Testis (tissue), 3 donors: Measurements from ENCODE around the gene RGS9. TPM values are rescaled to one million over a fixed set of nuclear protein-coding genes. Genes with fewer than 3 reads are reported as not detected.
"Not testable (repeated sequence)": the region's sequence is repeated elsewhere in the genome, so short reads cannot be mapped to it uniquely, and the experiment has no call there.

Experiments
- DNase-seq: peaks from one replicate; pipeline ENCODE4 v3.0.0-alpha.2; 2019
- H3K27ac ChIP-seq, 2 donors: fragments of 200-600 bp; sonication (generic); one replicate each; pipeline ENCODE4 v1.5.1; 2019
- H3K27me3 ChIP-seq: fragments of 200-600 bp; sonication (generic); one replicate; pipeline ENCODE4 v1.5.1; 2019
- H3K36me3 ChIP-seq: fragments of 200-600 bp; sonication (generic); one replicate; pipeline ENCODE4 v1.5.1; 2017; ENCODE audit warnings: low read depth; ENCODE audit errors: missing control alignments
- H3K4me1 ChIP-seq: fragments of 200-600 bp; sonication (generic); one replicate; pipeline ENCODE4 v1.5.1; 2019
- H3K4me3 ChIP-seq, 2 donors: fragments of 200-600 bp; sonication (generic); one replicate each; pipeline ENCODE4 v1.5.1; 2017 to 2019
- H3K9me3 ChIP-seq: fragments of 200-600 bp; sonication (generic); one replicate; pipeline ENCODE4 v1.5.1; 2017
- POLR2A ChIP-seq: fragments of 450-650 bp; IDR thresholded peaks from one replicate; pipeline ENCODE4 v1.6.1; 2017; ENCODE audit warnings: antibody characterized with exemption, mild to moderate bottlenecking, moderate library complexity
- WGBS, 2 donors: methylation state at CpG; one replicate each; pipeline ENCODE4 v1.1.5; 2018; 5-methylcytosine and 5-hydroxymethylcytosine counted together
- intact Hi-C: fragments of 100-400 bp; cut with DNase I; formaldehyde crosslinking; loops from one replicate; pipeline ENCODE4 v1.15.1; 2023; ENCODE audit warnings: low total_unique reads
- polyA plus RNA-seq: library from polyadenylated mRNA; stranded (reverse); fragments of 350-450 nt; fragmentation: Illumina TruSeq; extraction: RNeasy Lipid Tissue Mini Kit (QIAGEN cat#74804); gene quantifications from one replicate; pipeline ENCODE4 v1.2.3, GENCODE V29; 2014; ENCODE audit warnings: low read depth, low replicate concordance; ENCODE audit not compliant: insufficient read depth
- total RNA-seq, 2 donors: library from RNA; depleted of rRNA; stranded (reverse); fragments of >200 nt; gene quantifications; one replicate each; pipeline ENCODE4 v1.2.3, GENCODE V29; 2016
- TF ChIP-seq, protein P1 (sequence below), 3 experiments: fragments of 450-650 bp in 2 of 3; fragments of 200-600 bp in 1 of 3; sonication (generic) in 1 of 3; IDR thresholded peaks; one replicate each; pipeline ENCODE4 v1.5.1; 2016 to 2019; ENCODE audit warnings: antibody characterized with exemption in 3 of 3, mild to moderate bottlenecking in 2 of 3, moderate library complexity in 1 of 3

The RGS9 gene
- total and polyA plus RNA-seq, 3 donors from 2014 or later, result 4.6 to 7.9 (median 5.7) TPM

DNA sequence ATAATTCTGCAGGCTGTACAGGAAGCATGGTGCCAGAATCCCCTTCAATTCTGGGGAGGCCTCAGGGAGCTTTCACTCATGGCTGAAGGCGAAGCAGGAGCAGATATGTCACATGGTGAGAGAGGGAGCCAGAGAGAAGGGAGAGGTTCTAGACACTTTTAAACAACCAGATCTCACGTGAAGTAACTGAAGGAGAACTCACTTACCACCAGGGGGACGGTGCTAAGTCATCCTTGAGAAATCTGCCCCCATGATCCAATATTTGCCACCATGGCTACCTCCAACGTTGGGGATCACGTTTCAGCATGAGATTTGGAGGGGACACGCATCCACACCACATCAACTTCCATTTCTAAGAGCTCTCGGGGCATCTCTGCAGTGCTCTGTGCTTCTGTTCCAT, 43.2 kb upstream of the RGS9 start:
- Histone ChIP-seq H3K4me1 (no peaks in the 10 kb centered on the region), H3K27ac (no peak overlapping the region), H3K27me3 (no peaks in the 10 kb centered on the region), H3K36me3 (no peaks in the 10 kb centered on the region), H3K9me3 (no peaks in the 10 kb centered on the region), H3K4me3 (no peak overlapping the region)
- DNase-seq, result no peak
- intact Hi-C loops, result no loop called here
- 80 to 91% methylated on average over 7 of the region's 7 CpGs for WGBS, 2 donors
- TF ChIP-seq POLR2A, result no peak
- TF ChIP-seq, protein P1, sequence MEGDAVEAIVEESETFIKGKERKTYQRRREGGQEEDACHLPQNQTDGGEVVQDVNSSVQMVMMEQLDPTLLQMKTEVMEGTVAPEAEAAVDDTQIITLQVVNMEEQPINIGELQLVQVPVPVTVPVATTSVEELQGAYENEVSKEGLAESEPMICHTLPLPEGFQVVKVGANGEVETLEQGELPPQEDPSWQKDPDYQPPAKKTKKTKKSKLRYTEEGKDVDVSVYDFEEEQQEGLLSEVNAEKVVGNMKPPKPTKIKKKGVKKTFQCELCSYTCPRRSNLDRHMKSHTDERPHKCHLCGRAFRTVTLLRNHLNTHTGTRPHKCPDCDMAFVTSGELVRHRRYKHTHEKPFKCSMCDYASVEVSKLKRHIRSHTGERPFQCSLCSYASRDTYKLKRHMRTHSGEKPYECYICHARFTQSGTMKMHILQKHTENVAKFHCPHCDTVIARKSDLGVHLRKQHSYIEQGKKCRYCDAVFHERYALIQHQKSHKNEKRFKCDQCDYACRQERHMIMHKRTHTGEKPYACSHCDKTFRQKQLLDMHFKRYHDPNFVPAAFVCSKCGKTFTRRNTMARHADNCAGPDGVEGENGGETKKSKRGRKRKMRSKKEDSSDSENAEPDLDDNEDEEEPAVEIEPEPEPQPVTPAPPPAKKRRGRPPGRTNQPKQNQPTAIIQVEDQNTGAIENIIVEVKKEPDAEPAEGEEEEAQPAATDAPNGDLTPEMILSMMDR (IDR thresholded peaks at IDR 0.05), result no peak

DNA sequence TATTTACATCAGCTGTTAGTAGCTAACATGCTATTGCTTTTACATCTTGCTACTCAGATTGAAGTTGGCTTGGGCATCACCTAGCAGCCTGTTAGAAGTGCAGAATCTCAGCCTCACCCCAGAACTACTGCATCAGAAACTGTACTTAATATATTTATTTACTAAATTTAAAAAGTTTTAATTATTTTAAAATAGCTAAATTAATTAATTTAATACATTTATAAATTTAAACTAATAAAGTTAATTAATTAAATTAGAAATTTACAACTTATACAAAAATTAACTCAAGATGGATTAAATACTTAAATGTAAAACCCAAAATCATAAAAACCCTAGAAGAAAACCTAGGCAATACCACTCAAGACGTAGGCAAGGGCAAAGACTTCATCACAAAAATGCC, 41.7 kb upstream of the RGS9 start:
- no peak overlapping the region for H3K27ac ChIP-seq
- intact Hi-C loops, result no loop called here
- H3K27me3 ChIP-seq, result no peaks in the 10 kb centered on the region
- H3K4me3 ChIP-seq, result no peak overlapping the region
- no peaks in the 10 kb centered on the region for H3K36me3 ChIP-seq
- peaks cover 4% of the 10 kb centered on the region for H3K4me1 ChIP-seq
- H3K9me3 ChIP-seq, result no peaks in the 10 kb centered on the region
- no peak for DNase-seq
- no peak for TF ChIP-seq POLR2A
- TF ChIP-seq, protein P1 (IDR thresholded peaks at IDR 0.05), result no peak
- WGBS, 2 donors, result 89 to 94% methylated on average over 1 of the region's 1 CpG

DNA sequence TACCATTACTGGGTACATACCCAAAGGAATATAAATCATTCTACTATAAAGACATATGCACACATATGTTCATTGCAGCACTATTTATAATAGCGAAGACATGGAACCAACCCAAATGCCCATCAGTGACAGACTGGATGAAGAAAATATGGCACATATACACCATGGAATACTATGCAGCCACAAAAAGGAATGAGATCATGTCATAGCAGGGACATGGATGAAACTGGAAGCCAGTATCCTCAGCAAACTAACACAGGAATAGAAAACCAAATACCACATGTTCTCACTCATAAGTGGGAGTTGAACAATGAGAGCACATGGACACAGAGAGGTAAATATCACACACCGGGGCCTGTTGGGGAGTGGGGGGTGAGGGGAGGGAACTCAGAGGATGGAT, 40.8 kb upstream of the RGS9 start:
- H3K9me3 ChIP-seq, H3K4me1 ChIP-seq, H3K4me3 ChIP-seq, DNase-seq, H3K27me3 ChIP-seq, intact Hi-C loops, H3K27ac ChIP-seq, H3K36me3 ChIP-seq: not testable (repeated sequence)
- WGBS, 2 donors, result 89 to 98% methylated on average over 2 of the region's 2 CpGs

DNA sequence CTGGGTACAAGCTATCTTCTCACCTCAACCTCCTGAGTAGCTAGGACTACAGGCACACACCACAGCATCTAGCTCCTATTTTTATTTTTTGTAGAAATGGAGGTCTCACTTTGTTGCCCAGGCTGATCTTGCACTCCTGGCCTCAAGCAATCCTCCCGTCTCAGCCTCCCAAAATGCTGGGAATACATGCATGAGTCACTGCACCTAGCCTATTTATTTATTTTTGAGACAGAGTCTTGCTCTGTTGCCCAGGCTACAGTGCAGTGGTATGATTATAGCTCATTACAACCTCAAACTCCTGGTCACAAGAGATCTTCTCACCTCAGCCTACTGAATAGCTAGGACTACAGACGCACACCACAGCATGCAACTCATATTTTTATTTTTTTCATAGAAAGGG, 40.1 kb upstream of the RGS9 start:
- H3K4me3 ChIP-seq, result no peak overlapping the region
- no peaks in the 10 kb centered on the region for H3K9me3 ChIP-seq
- TF ChIP-seq POLR2A, result no peak
- TF ChIP-seq, protein P1 (IDR thresholded peaks at IDR 0.05), result no peak
- whole genome bisulfite sequencing, 2 donors, result 89 to 96% methylated on average over 2 of the region's 2 CpGs
- H3K27ac ChIP-seq, result no peak overlapping the region
- intact Hi-C loops, result no loop called here
- no peaks in the 10 kb centered on the region for H3K27me3 ChIP-seq
- no peaks in the 10 kb centered on the region for H3K36me3 ChIP-seq
- DNase-seq, result no peak
- H3K4me1 ChIP-seq, result peaks cover 9% of the 10 kb centered on the region

DNA sequence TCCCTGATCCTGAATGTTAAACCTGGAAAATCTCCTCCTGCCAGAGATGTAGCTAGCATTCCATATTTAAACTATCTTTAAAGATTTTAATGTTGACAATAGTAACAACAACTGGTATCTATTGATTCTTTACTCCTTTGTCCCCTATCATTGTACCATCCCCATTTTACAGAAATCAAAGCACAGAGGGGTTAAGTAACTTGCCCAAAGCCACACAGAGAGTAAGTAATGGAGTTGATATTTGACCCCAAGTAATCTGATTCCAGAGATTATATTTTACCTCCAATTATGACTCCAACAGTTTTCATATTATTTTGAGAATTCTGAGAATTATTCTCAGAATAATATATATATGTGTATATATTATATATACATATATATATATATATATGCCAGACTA, 37.7 kb upstream of the RGS9 start:
- Histone ChIP-seq H3K4me3 (no peak overlapping the region), H3K27ac (no peak overlapping the region), H3K27me3 (no peaks in the 10 kb centered on the region), H3K36me3 (no peaks in the 10 kb centered on the region), H3K4me1 (peaks cover 9% of the 10 kb centered on the region), H3K9me3 (no peaks in the 10 kb centered on the region)
- DNase-seq, result no peak
- TF ChIP-seq POLR2A, result no peak
- TF ChIP-seq, protein P1 (IDR thresholded peaks at IDR 0.05), result no peak
- intact Hi-C loops, result no loop called here
